HepG2 (cell line): Measurements from ENCODE around the gene ZFP36L2. TPM values are rescaled to one million over a fixed set of nuclear protein-coding genes. Genes with fewer than 3 reads are reported as not detected.

ENCODE experiments used
- AHDC1 ChIP-seq: sonication (generic); formaldehyde crosslinking; IDR thresholded peaks from 2 replicates; pipeline ENCODE4 v1.5.1; 2020; ENCODE audit warnings: mild to moderate bottlenecking, missing genetic modification reagents, borderline replicate concordance
- CCDC6 ChIP-seq: sonication (generic); formaldehyde crosslinking; IDR thresholded peaks from 2 replicates; pipeline ENCODE4 v1.8.1; 2022; ENCODE audit warnings: mild to moderate bottlenecking, missing genetic modification reagents, moderate library complexity
- CERS6 ChIP-seq: sonication (generic); formaldehyde crosslinking; IDR thresholded peaks from 2 replicates; pipeline ENCODE4 v1.5.0; 2020; ENCODE audit warnings: missing genetic modification reagents
- EHMT2 ChIP-seq: fragments of 200-600 bp; sonication (generic); IDR thresholded peaks from 2 replicates; pipeline ENCODE4 v1.7.0; 2017; ENCODE audit warnings: antibody characterized with exemption, low read depth, low read length, borderline replicate concordance
- FOXA1 ChIP-seq, 2 experiments: fragments of 450-650 bp in 1 of 2; sonication (generic) in 1 of 2; formaldehyde crosslinking in 1 of 2; IDR thresholded peaks; 2 replicates each; pipeline versions ENCODE4 v1.4.0 to v1.6.1; 2016 to 2020; ENCODE audit warnings: missing genetic modification reagents in 1 of 2
- GLI4 ChIP-seq: sonication (generic); formaldehyde crosslinking; IDR thresholded peaks from 2 replicates; pipeline ENCODE4 v1.5.1; 2020; ENCODE audit warnings: missing genetic modification reagents, mild to moderate bottlenecking, moderate library complexity, borderline replicate concordance
- HNRNPUL1 ChIP-seq: fragments of 200-400 bp; formaldehyde crosslinking; IDR thresholded peaks from 2 replicates; pipeline ENCODE4 v1.6.1; 2017; ENCODE audit warnings: low read depth, mild to moderate bottlenecking, low read length, moderate library complexity
- MTF2 ChIP-seq: sonication (generic); formaldehyde crosslinking; IDR thresholded peaks from 2 replicates; pipeline ENCODE4 v1.5.0; 2020; ENCODE audit warnings: missing genetic modification reagents, borderline replicate concordance
- PHB2 ChIP-seq: fragments of 450-650 bp; IDR thresholded peaks from 2 replicates; pipeline ENCODE4 v1.6.1; 2018; ENCODE audit not compliant: partially characterized antibody
- REPIN1 ChIP-seq: sonication (generic); formaldehyde crosslinking; IDR thresholded peaks from 2 replicates; pipeline ENCODE4 v1.8.0; 2022; ENCODE audit warnings: missing genetic modification reagents, low read depth, mild to moderate bottlenecking, borderline replicate concordance
- SRSF9 ChIP-seq: fragments of 200-400 bp; formaldehyde crosslinking; IDR thresholded peaks from 2 replicates; pipeline ENCODE4 v1.6.1; 2018; ENCODE audit warnings: borderline replicate concordance, mild to moderate bottlenecking, low read depth, low read length; ENCODE audit not compliant: insufficient read depth, poor library complexity, severe bottlenecking
- TAF1 ChIP-seq: sonication (generic); formaldehyde crosslinking; IDR thresholded peaks from 2 replicates; pipeline ENCODE4 v1.4.0; 2020; ENCODE audit warnings: missing genetic modification reagents
- ZBTB25 ChIP-seq: IDR thresholded peaks from 2 replicates; pipeline ENCODE4 v1.6.1; 2018; ENCODE audit warnings: missing genetic modification reagents
- ZBTB4 ChIP-seq: sonication (generic); formaldehyde crosslinking; IDR thresholded peaks from 2 replicates; pipeline ENCODE4 v1.4.0; 2020; ENCODE audit warnings: missing genetic modification reagents, mild to moderate bottlenecking, borderline replicate concordance
- ZFP36L1 ChIP-seq: sonication (generic); formaldehyde crosslinking; IDR thresholded peaks from 2 replicates; pipeline ENCODE4 v1.8.0; 2022; ENCODE audit warnings: mild to moderate bottlenecking, missing genetic modification reagents, moderate library complexity
- ZNF317 ChIP-seq: sonication (generic); formaldehyde crosslinking; IDR thresholded peaks from 2 replicates; pipeline ENCODE4 v1.5.0; 2020; ENCODE audit warnings: mild to moderate bottlenecking, missing genetic modification reagents
- ZNF430 ChIP-seq: sonication (generic); formaldehyde crosslinking; IDR thresholded peaks from 2 replicates; pipeline ENCODE4 v1.9.0; 2021; ENCODE audit warnings: mild to moderate bottlenecking, missing genetic modification reagents
- ZNF484 ChIP-seq: sonication (generic); formaldehyde crosslinking; IDR thresholded peaks from 2 replicates; pipeline ENCODE4 v1.5.1; 2020; ENCODE audit warnings: mild to moderate bottlenecking, low read depth, missing genetic modification reagents, borderline replicate concordance
- polyA plus RNA-seq, 8 experiments: library from polyadenylated mRNA; depleted of rRNA in 3 of 8; stranded (reverse) in 7 of 8; unstranded in 1 of 8; fragments of >200 nt; fragmentation: Illumina TruSeq in 4 of 8; extraction: Trizol in 4 of 8; gene quantifications; 2 replicates each; pipeline versions ENCODE4 v1.2.1 to v1.2.3, GENCODE V29; 2011 to 2016; ENCODE audit warnings: low read depth in 4 of 8, missing spikeins in 1 of 8, mixed read lengths in 1 of 8; ENCODE audit not compliant: insufficient read depth in 1 of 8
- total RNA-seq, 5 experiments: library from RNA; depleted of rRNA; stranded (reverse); fragments of >200 nt; fragmentation: Illumina TruSeq; extraction: Trizol; gene quantifications; 2 replicates each; pipeline ENCODE4 v1.2.3, GENCODE V29; 2016; ENCODE audit warnings: low read depth in 1 of 5

The ZFP36L2 gene
- total and polyA plus RNA-seq, 2 of the 13 experiments (the other 11 are each of a cell fraction or from before 2014, with no cell fraction given) = 11.2 to 21.8 TPM

GRCh38 chr2:43258547-43259156 is 32.2 kb upstream of the ZFP36L2 start (continued):
- no peak for TF ChIP-seq ZBTB4 (CRISPR knock-in tag)
- no peak for TF ChIP-seq ZNF317 (CRISPR knock-in tag)
- TF ChIP-seq AHDC1 = peak; percentile 87
- TF ChIP-seq TAF1 = no peak
- TF ChIP-seq ZNF430 (CRISPR knock-in tag) = peak; percentile 57; the same call in 1 of the 2 replicates
- no peak for TF ChIP-seq CCDC6 (CRISPR knock-in tag)
- TF ChIP-seq ZNF484 (CRISPR knock-in tag) = no peak
- no peak for TF ChIP-seq MTF2
- no peak for TF ChIP-seq GLI4 (CRISPR knock-in tag)
- no peak for TF ChIP-seq PHB2
- TF ChIP-seq REPIN1 (CRISPR knock-in tag) = peak; percentile 81; the same call in 1 of the 2 replicates
- TF ChIP-seq CERS6 (CRISPR knock-in tag) = no peak
- TF ChIP-seq SRSF9 = no peak
- TF ChIP-seq HNRNPUL1 = no peak
- no peak for TF ChIP-seq ZFP36L1 (CRISPR knock-in tag)
- TF ChIP-seq EHMT2 = no peak; the same call in 1 of the 2 replicates
- peak; percentile 70 for TF ChIP-seq FOXA1 (IDR thresholded peaks at IDR 0.05)
- TF ChIP-seq FOXA1 (CRISPR knock-in tag; IDR thresholded peaks at IDR 0.05) = peak; percentile 96
- TF ChIP-seq ZBTB25 (CRISPR knock-in tag) = 0 out of 2 replicates have a peak, but pooled peaks have one; percentile 53
